Panc1 (cell line): ENCODE results near the gene DLGAP1. TPM values are rescaled to one million over a fixed set of nuclear protein-coding genes. Genes with fewer than 3 reads are reported as not detected.

Source experiments
- ATAC-seq: fragments of 200-7000 bp; cut with Tn5 transposase; 2 replicates; pipeline ENCODE4 v1.9.1; 2020; ENCODE audit warnings: mild to moderate bottlenecking, moderate library complexity
- BruUV-seq: library from RNA; stranded (reverse); fragments of 400-500 nt; replicated peaks from 2 replicates; lab custom pipeline; 2021; lab: Mats Ljungman, UMichigan
- CTCF ChIA-PET: fragments of 300-600 bp; sonication (Branson Sonifier 250); formaldehyde crosslinking; loops from one replicate; lab custom pipeline; 2022; ENCODE audit warnings: antibody characterized with exemption; lab: Charles Lee
- POLR2A ChIA-PET: fragments of 300-600 bp; sonication (Branson Sonifier 250); formaldehyde crosslinking; loops from one replicate; lab custom pipeline; 2022; ENCODE audit warnings: antibody characterized with exemption; lab: Charles Lee
- DNase-seq: peaks from one replicate; pipeline ENCODE4 v3.0.0-alpha.2; 2010; ENCODE audit warnings: low read depth, low spot score
- H3K27ac ChIP-seq: 2 replicates; pipeline ENCODE4 v1.5.1; 2011; ENCODE audit warnings: mild to moderate bottlenecking, low read length, inconsistent platforms
- H3K27me3 ChIP-seq: fragments of 200-500 bp; sonication (Bioruptor generic); 2 replicates; pipeline ENCODE4 v1.6.0; 2014; ENCODE audit warnings: low read length, inconsistent platforms; ENCODE audit not compliant: control insufficient read depth, insufficient read depth
- H3K36me3 ChIP-seq: fragments of 200-500 bp; sonication (Bioruptor generic); 2 replicates; pipeline ENCODE4 v1.5.1; 2014; ENCODE audit warnings: inconsistent platforms, mild to moderate bottlenecking, low read length, moderate library complexity; ENCODE audit not compliant: control insufficient read depth, insufficient read depth
- H3K4me1 ChIP-seq: 2 replicates; pipeline ENCODE4 v1.5.1; 2011; ENCODE audit warnings: inconsistent platforms, mild to moderate bottlenecking, low read length, moderate library complexity; ENCODE audit not compliant: control insufficient read depth, insufficient read depth
- H3K4me3 ChIP-seq, 2 experiments: 2 replicates each; pipeline ENCODE4 v1.5.1; 2011 to 2012; ENCODE audit warnings: low read depth in 2 of 2, low read length in 2 of 2, mild to moderate bottlenecking in 2 of 2, inconsistent platforms in 1 of 2, moderate library complexity in 1 of 2
- H3K9me3 ChIP-seq: fragments of 200-500 bp; sonication (Bioruptor generic); 2 replicates; pipeline ENCODE4 v1.5.1; 2014; ENCODE audit warnings: low read depth, mild to moderate bottlenecking, inconsistent platforms, low read length, moderate library complexity; ENCODE audit not compliant: control insufficient read depth, insufficient read depth
- POLR2AphosphoS5 ChIP-seq: IDR thresholded peaks from 2 replicates; pipeline ENCODE4 v1.6.1; 2012; ENCODE audit warnings: mild to moderate bottlenecking, low read depth, low read length, moderate library complexity
- SIN3A ChIP-seq: IDR thresholded peaks from 2 replicates; pipeline ENCODE4 v1.6.1; 2012; ENCODE audit warnings: low read depth, mild to moderate bottlenecking, low read length, moderate library complexity, borderline replicate concordance; ENCODE audit not compliant: insufficient read depth
- TCF7L2 ChIP-seq: IDR thresholded peaks from 2 replicates; pipeline ENCODE4 v1.6.1; 2011; ENCODE audit warnings: mild to moderate bottlenecking, low read depth, low read length, inconsistent platforms
- in situ Hi-C: cut with HindIII; loops from 2 replicates; pipeline ENCODE4 v1.10.0; 2016; ENCODE audit warnings: low sequenced_read_pairs, low pct_unique_long_range_greater_than_20kb
- intact Hi-C: fragments of 100-400 bp; cut with micrococcal nuclease; formaldehyde crosslinking; loops from one replicate; pipeline ENCODE4 v1.10.0; 2022; ENCODE audit not compliant: unreplicated experiment
- total RNA-seq: library from RNA; stranded (reverse); gene quantifications from one replicate; pipeline ENCODE4 v1.2.1, GENCODE V29; 2021; ENCODE audit not compliant: unreplicated experiment
- TF ChIP-seq, protein P1 (sequence below): fragments of 450-650 bp; IDR thresholded peaks from 2 replicates; pipeline ENCODE4 v1.5.1; 2017; ENCODE audit warnings: mild to moderate bottlenecking
- TF ChIP-seq, protein P2 (sequence below), 2 experiments: IDR thresholded peaks; 2 replicates each; pipeline ENCODE4 v1.6.1; 2011 to 2012; ENCODE audit warnings: low read depth in 2 of 2, control low read depth in 1 of 2, low read length in 1 of 2, mild to moderate bottlenecking in 1 of 2, moderate library complexity in 1 of 2; ENCODE audit not compliant: insufficient read depth in 1 of 2

DLGAP1 gene
- total RNA-seq, 1 experiment from 2014 or later = 1.8 TPM

DNA sequence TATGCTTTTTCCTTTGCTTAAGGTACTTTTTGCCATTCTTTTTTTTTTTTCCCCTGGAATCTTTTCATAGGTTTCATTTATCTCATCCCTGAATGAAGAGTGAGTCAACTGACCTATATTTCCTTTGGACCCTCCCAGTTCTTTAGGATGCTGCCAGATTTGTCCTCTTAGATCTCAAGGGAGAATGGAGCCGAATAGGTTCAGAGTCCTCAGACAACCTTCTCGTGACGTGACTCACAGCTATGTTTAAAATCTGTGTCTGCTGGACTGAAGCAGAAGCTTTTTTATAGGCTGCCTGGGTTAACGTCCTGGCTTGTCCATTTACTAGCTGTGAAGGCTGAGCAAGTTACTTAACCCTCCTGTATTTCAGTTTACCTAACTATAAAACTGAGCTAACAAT lies 358.6 kb downstream of the DLGAP1 start:
- Histone ChIP-seq H3K4me1 (no peaks in the 10 kb centered on the region), H3K4me3 (no peak overlapping the region), H3K36me3 (no peaks in the 10 kb centered on the region), H3K9me3 (no peaks in the 10 kb centered on the region), H3K27ac (no peak overlapping the region), H3K27me3 (no peaks in the 10 kb centered on the region)
- ChIA-PET POLR2A (no interaction called here), CTCF (interaction anchor here (0.7 kb wide), 1 partner anchor 177 kb away, joined by 6 read pairs; no protein-coding TSS in a partner anchor)
- in situ Hi-C loops (no loop called here), intact Hi-C loops (no loop called here)
- DNase-seq (no peak), ATAC-seq (no peak)
- no TSS peak for BruUV-seq
- no peak for TF ChIP-seq SIN3A
- no peak for TF ChIP-seq TCF7L2
- TF ChIP-seq, protein P1, sequence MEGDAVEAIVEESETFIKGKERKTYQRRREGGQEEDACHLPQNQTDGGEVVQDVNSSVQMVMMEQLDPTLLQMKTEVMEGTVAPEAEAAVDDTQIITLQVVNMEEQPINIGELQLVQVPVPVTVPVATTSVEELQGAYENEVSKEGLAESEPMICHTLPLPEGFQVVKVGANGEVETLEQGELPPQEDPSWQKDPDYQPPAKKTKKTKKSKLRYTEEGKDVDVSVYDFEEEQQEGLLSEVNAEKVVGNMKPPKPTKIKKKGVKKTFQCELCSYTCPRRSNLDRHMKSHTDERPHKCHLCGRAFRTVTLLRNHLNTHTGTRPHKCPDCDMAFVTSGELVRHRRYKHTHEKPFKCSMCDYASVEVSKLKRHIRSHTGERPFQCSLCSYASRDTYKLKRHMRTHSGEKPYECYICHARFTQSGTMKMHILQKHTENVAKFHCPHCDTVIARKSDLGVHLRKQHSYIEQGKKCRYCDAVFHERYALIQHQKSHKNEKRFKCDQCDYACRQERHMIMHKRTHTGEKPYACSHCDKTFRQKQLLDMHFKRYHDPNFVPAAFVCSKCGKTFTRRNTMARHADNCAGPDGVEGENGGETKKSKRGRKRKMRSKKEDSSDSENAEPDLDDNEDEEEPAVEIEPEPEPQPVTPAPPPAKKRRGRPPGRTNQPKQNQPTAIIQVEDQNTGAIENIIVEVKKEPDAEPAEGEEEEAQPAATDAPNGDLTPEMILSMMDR = no peak
- TF ChIP-seq, protein P2, sequence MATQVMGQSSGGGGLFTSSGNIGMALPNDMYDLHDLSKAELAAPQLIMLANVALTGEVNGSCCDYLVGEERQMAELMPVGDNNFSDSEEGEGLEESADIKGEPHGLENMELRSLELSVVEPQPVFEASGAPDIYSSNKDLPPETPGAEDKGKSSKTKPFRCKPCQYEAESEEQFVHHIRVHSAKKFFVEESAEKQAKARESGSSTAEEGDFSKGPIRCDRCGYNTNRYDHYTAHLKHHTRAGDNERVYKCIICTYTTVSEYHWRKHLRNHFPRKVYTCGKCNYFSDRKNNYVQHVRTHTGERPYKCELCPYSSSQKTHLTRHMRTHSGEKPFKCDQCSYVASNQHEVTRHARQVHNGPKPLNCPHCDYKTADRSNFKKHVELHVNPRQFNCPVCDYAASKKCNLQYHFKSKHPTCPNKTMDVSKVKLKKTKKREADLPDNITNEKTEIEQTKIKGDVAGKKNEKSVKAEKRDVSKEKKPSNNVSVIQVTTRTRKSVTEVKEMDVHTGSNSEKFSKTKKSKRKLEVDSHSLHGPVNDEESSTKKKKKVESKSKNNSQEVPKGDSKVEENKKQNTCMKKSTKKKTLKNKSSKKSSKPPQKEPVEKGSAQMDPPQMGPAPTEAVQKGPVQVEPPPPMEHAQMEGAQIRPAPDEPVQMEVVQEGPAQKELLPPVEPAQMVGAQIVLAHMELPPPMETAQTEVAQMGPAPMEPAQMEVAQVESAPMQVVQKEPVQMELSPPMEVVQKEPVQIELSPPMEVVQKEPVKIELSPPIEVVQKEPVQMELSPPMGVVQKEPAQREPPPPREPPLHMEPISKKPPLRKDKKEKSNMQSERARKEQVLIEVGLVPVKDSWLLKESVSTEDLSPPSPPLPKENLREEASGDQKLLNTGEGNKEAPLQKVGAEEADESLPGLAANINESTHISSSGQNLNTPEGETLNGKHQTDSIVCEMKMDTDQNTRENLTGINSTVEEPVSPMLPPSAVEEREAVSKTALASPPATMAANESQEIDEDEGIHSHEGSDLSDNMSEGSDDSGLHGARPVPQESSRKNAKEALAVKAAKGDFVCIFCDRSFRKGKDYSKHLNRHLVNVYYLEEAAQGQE (IDR thresholded peaks at IDR 0.05; ENCODE audit: insufficient read depth in 1 of 2, low read depth in 2 of 2, low read length in 1 of 2) = no peak
- no peak for TF ChIP-seq POLR2AphosphoS5

DNA sequence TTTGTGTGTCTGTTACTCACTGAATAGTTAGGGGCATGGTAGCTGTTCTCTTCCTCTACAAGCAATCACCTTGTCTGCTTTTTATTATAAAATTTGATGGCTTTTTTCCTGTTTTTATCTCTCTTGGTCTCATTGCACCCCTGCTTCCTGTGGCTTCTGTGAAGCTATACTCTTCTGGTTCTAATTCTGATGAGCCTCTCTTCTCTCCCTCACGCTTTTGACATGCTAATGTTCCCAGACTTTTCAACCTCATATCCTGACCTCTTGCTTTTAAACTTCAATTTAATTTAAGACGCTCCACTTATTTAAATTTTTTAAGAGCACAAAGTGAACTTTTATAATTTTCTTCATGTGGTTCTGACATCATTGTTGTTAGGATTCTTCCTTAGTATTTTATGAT lies 361.4 kb downstream of the DLGAP1 start:
- in situ Hi-C loops (no loop called here), intact Hi-C loops (no loop called here)
- POLR2A ChIA-PET = no interaction called here
- TF ChIP-seq SIN3A (no peak), TCF7L2 (no peak), POLR2AphosphoS5 (no peak)
- TF ChIP-seq, protein P1 = no peak
- TF ChIP-seq, protein P2 (IDR thresholded peaks at IDR 0.05; ENCODE audit: insufficient read depth in 1 of 2, low read depth in 2 of 2, low read length in 1 of 2) = no peak
- CTCF ChIA-PET = no interaction called here
- BruUV-seq = no TSS peak
- no peak overlapping the region for H3K27ac ChIP-seq
- H3K4me3 ChIP-seq = no peak overlapping the region
- ATAC-seq (no peak), DNase-seq (no peak)
- no peaks in the 10 kb centered on the region for H3K36me3 ChIP-seq
- H3K4me1 ChIP-seq = no peaks in the 10 kb centered on the region
- H3K9me3 ChIP-seq = no peaks in the 10 kb centered on the region
- H3K27me3 ChIP-seq = no peaks in the 10 kb centered on the region
